Measurements from ENCODE around the gene ABHD18.
A peak's percentile ranks its signal among the peaks of the same experiment; 100 is the strongest.
"Not testable (repeated sequence)": the region's sequence is repeated elsewhere in the genome, so short reads cannot be mapped to it uniquely, and the experiment has no call there.

Gene ABHD18

GRCh38 chr4:127965062-127965802 lies at the start of gene ABHD18, which contains the start of gene MFSD8:
ABHD18 (plus strand) TSS chr4:127965406; CDS start chr4:127982956, 17,550 bp downstream.
MFSD8 (minus strand) TSS chr4:127965173; CDS start chr4:127965133, 40 bp downstream.
- Histone ChIP-seq H3K4me3 (ENCODE audit: low read length) (peak within 1 kb of the TSS; percentile 100), H3K9ac (ENCODE audit: low read length) (peak within 1 kb of the TSS; percentile 99), H3K36me3 (ENCODE audit: control insufficient read depth, insufficient read depth, low read length, severe bottlenecking) (no peaks in the 10 kb centered on the region), H3K27me3 (replicated peaks; ENCODE audit: control insufficient read depth, insufficient read depth, low read length) (no peaks in the 10 kb centered on the region), H3K4me1 (ENCODE audit: control insufficient read depth, insufficient read depth, low read length) (peaks cover 7% of the 10 kb centered on the region), H3K9me3 (ENCODE audit: control insufficient read depth, low read length) (no peaks in the 10 kb centered on the region)
- peak; percentile 99 for DNase-seq (ENCODE audit: low read depth)

- peaks cover 28% of the 10 kb centered on the region for H3K36me3 ChIP-seq (ENCODE audit: control insufficient read depth, insufficient read depth, low read length, severe bottlenecking)
- H3K9ac ChIP-seq (ENCODE audit: low read length), result no peak overlapping the region
- no peak overlapping the region for H3K4me3 ChIP-seq (ENCODE audit: low read length)
- no peaks in the 10 kb centered on the region for H3K9me3 ChIP-seq (ENCODE audit: control insufficient read depth, low read length)
- no peaks in the 10 kb centered on the region for H3K27me3 ChIP-seq (replicated peaks; ENCODE audit: control insufficient read depth, insufficient read depth, low read length)
- H3K4me1 ChIP-seq (ENCODE audit: control insufficient read depth, insufficient read depth, low read length), result peaks cover 3% of the 10 kb centered on the region
- no peak for DNase-seq (ENCODE audit: low read depth)
Observed at GRCh38 chr4:127916512-127916911, 48.7 kb upstream of the ABHD18 start.

GRCh38 chr4:127917151-127917550 lies 48.1 kb upstream of the ABHD18 start:
- H3K4me1 ChIP-seq (ENCODE audit: control insufficient read depth, insufficient read depth, low read length), result peaks cover 3% of the 10 kb centered on the region
- DNase-seq (ENCODE audit: low read depth), result no peak
- H3K36me3 ChIP-seq (ENCODE audit: control insufficient read depth, insufficient read depth, low read length, severe bottlenecking), result peaks cover 28% of the 10 kb centered on the region
- no peaks in the 10 kb centered on the region for H3K27me3 ChIP-seq (replicated peaks; ENCODE audit: control insufficient read depth, insufficient read depth, low read length)
- no peak overlapping the region for H3K4me3 ChIP-seq (ENCODE audit: low read length)
- no peak overlapping the region for H3K9ac ChIP-seq (ENCODE audit: low read length)
- H3K9me3 ChIP-seq (ENCODE audit: control insufficient read depth, low read length), result no peaks in the 10 kb centered on the region

GRCh38 chr4:127920521-127920920 lies 44.7 kb upstream of the ABHD18 start:
- peaks cover 3% of the 10 kb centered on the region for H3K4me1 ChIP-seq (ENCODE audit: control insufficient read depth, insufficient read depth, low read length)
- no peak for DNase-seq (ENCODE audit: low read depth)
- no peaks in the 10 kb centered on the region for H3K27me3 ChIP-seq (replicated peaks; ENCODE audit: control insufficient read depth, insufficient read depth, low read length)
- no peak overlapping the region for H3K9ac ChIP-seq (ENCODE audit: low read length)
- H3K36me3 ChIP-seq (ENCODE audit: control insufficient read depth, insufficient read depth, low read length, severe bottlenecking), result peaks cover 30% of the 10 kb centered on the region
- no peak overlapping the region for H3K4me3 ChIP-seq (ENCODE audit: low read length)
- H3K9me3 ChIP-seq (ENCODE audit: control insufficient read depth, low read length), result no peaks in the 10 kb centered on the region

- H3K9ac ChIP-seq (ENCODE audit: low read length), result no peak overlapping the region
- DNase-seq (ENCODE audit: low read depth), result no peak
- no peaks in the 10 kb centered on the region for H3K27me3 ChIP-seq (replicated peaks; ENCODE audit: control insufficient read depth, insufficient read depth, low read length)
- H3K4me1 ChIP-seq (ENCODE audit: control insufficient read depth, insufficient read depth, low read length), result peaks cover 3% of the 10 kb centered on the region
- no peak overlapping the region for H3K4me3 ChIP-seq (ENCODE audit: low read length)
- peaks cover 31% of the 10 kb centered on the region for H3K36me3 ChIP-seq (ENCODE audit: control insufficient read depth, insufficient read depth, low read length, severe bottlenecking)
- no peaks in the 10 kb centered on the region for H3K9me3 ChIP-seq (ENCODE audit: control insufficient read depth, low read length)
Observed at GRCh38 chr4:127922226-127922625, 43.0 kb upstream of the ABHD18 start.

GRCh38 chr4:127925720-127926119 lies 39.5 kb upstream of the ABHD18 start:
- H3K4me1 ChIP-seq (ENCODE audit: control insufficient read depth, insufficient read depth, low read length); DNase-seq (ENCODE audit: low read depth); H3K9ac ChIP-seq (ENCODE audit: low read length); H3K4me3 ChIP-seq (ENCODE audit: low read length); H3K9me3 ChIP-seq (ENCODE audit: control insufficient read depth, low read length); H3K27me3 ChIP-seq (replicated peaks; ENCODE audit: control insufficient read depth, insufficient read depth, low read length): not testable (repeated sequence)
- peaks cover 35% of the 10 kb centered on the region for H3K36me3 ChIP-seq (ENCODE audit: control insufficient read depth, insufficient read depth, low read length, severe bottlenecking)

GRCh38 chr4:127930175-127930574 lies 35.0 kb upstream of the ABHD18 start:
- Histone ChIP-seq H3K4me3 (ENCODE audit: low read length) (no peak overlapping the region), H3K9ac (ENCODE audit: low read length) (no peak overlapping the region), H3K27me3 (replicated peaks; ENCODE audit: control insufficient read depth, insufficient read depth, low read length) (no peaks in the 10 kb centered on the region), H3K36me3 (ENCODE audit: control insufficient read depth, insufficient read depth, low read length, severe bottlenecking) (peaks cover 31% of the 10 kb centered on the region), H3K4me1 (ENCODE audit: control insufficient read depth, insufficient read depth, low read length) (no peaks in the 10 kb centered on the region), H3K9me3 (ENCODE audit: control insufficient read depth, low read length) (no peaks in the 10 kb centered on the region)
- no peak for DNase-seq (ENCODE audit: low read depth)

GRCh38 chr4:127931836-127932235 lies 33.4 kb upstream of the ABHD18 start:
- not testable (repeated sequence) for H3K9ac ChIP-seq (ENCODE audit: low read length); DNase-seq (ENCODE audit: low read depth); H3K9me3 ChIP-seq (ENCODE audit: control insufficient read depth, low read length); H3K4me3 ChIP-seq (ENCODE audit: low read length); H3K4me1 ChIP-seq (ENCODE audit: control insufficient read depth, insufficient read depth, low read length); H3K27me3 ChIP-seq (replicated peaks; ENCODE audit: control insufficient read depth, insufficient read depth, low read length)
- peaks cover 25% of the 10 kb centered on the region for H3K36me3 ChIP-seq (ENCODE audit: control insufficient read depth, insufficient read depth, low read length, severe bottlenecking)

GRCh38 chr4:127936974-127937373 lies 28.2 kb upstream of the ABHD18 start:
- Histone ChIP-seq H3K9ac (ENCODE audit: low read length) (no peak overlapping the region), H3K36me3 (ENCODE audit: control insufficient read depth, insufficient read depth, low read length, severe bottlenecking) (peaks cover 10% of the 10 kb centered on the region), H3K27me3 (replicated peaks; ENCODE audit: control insufficient read depth, insufficient read depth, low read length) (no peaks in the 10 kb centered on the region), H3K4me3 (ENCODE audit: low read length) (no peak overlapping the region), H3K9me3 (ENCODE audit: control insufficient read depth, low read length) (no peaks in the 10 kb centered on the region), H3K4me1 (ENCODE audit: control insufficient read depth, insufficient read depth, low read length) (peaks cover 8% of the 10 kb centered on the region)
- peak; percentile 40 for DNase-seq (ENCODE audit: low read depth)

GRCh38 chr4:127957105-127957504 lies 8.1 kb upstream of the ABHD18 start:
- Histone ChIP-seq H3K9me3 (ENCODE audit: control insufficient read depth, low read length) (no peaks in the 10 kb centered on the region), H3K27me3 (replicated peaks; ENCODE audit: control insufficient read depth, insufficient read depth, low read length) (no peaks in the 10 kb centered on the region), H3K4me3 (ENCODE audit: low read length) (no peak overlapping the region), H3K4me1 (ENCODE audit: control insufficient read depth, insufficient read depth, low read length) (peaks cover 2% of the 10 kb centered on the region), H3K36me3 (ENCODE audit: control insufficient read depth, insufficient read depth, low read length, severe bottlenecking) (no peaks in the 10 kb centered on the region), H3K9ac (ENCODE audit: low read length) (no peak overlapping the region)
- DNase-seq (ENCODE audit: low read depth), result peak; percentile 36

GRCh38 chr4:127959794-127960193 lies 5.4 kb upstream of the ABHD18 start:
- Histone ChIP-seq H3K4me1 (ENCODE audit: control insufficient read depth, insufficient read depth, low read length) (peaks cover 2% of the 10 kb centered on the region), H3K27me3 (replicated peaks; ENCODE audit: control insufficient read depth, insufficient read depth, low read length) (no peaks in the 10 kb centered on the region), H3K9me3 (ENCODE audit: control insufficient read depth, low read length) (no peaks in the 10 kb centered on the region), H3K4me3 (ENCODE audit: low read length) (no peak overlapping the region), H3K36me3 (ENCODE audit: control insufficient read depth, insufficient read depth, low read length, severe bottlenecking) (no peaks in the 10 kb centered on the region), H3K9ac (ENCODE audit: low read length) (no peak overlapping the region)
- peak; percentile 33 for DNase-seq (ENCODE audit: low read depth)

Data from adipocyte (in vitro differentiated cells).